Loucy (cell line): ENCODE results near the gene MON2.

Experiments
- H2AFZ ChIP-seq: fragments of 200-600 bp; sonication (generic); 2 replicates; pipeline ENCODE4 v1.6.0; 2016; ENCODE audit warnings: antibody characterized with exemption, mild to moderate bottlenecking, low read length, moderate library complexity
- H3F3A ChIP-seq: fragments of 200-600 bp; 2 replicates; pipeline ENCODE4 v1.6.0; 2016; ENCODE audit warnings: antibody characterized with exemption, low read depth, mild to moderate bottlenecking
- H3K27me3 ChIP-seq: fragments of 200-600 bp; sonication (generic); 2 replicates; pipeline ENCODE4 v1.6.1; 2014; ENCODE audit warnings: low read length, mild to moderate bottlenecking; ENCODE audit not compliant: insufficient read depth, poor library complexity, severe bottlenecking
- H3K36me3 ChIP-seq: fragments of 200-600 bp; sonication (generic); 2 replicates; pipeline ENCODE4 v1.6.1; 2016; ENCODE audit warnings: low read length; ENCODE audit not compliant: insufficient read depth
- H3K4me1 ChIP-seq: fragments of 200-600 bp; sonication (generic); 2 replicates; pipeline ENCODE4 v1.5.1; 2014; ENCODE audit warnings: low read length, mild to moderate bottlenecking; ENCODE audit not compliant: insufficient read depth, poor library complexity, severe bottlenecking
- H3K4me2 ChIP-seq: fragments of 200-600 bp; sonication (generic); 2 replicates; pipeline ENCODE4 v1.6.0; 2014; ENCODE audit warnings: antibody characterized with exemption, low read length, low read depth, mild to moderate bottlenecking; ENCODE audit not compliant: poor library complexity, severe bottlenecking
- H3K4me3 ChIP-seq: fragments of 200-600 bp; sonication (generic); 2 replicates; pipeline ENCODE4 v1.5.1; 2014; ENCODE audit warnings: low read length, mild to moderate bottlenecking, mixed read lengths; ENCODE audit not compliant: poor library complexity, severe bottlenecking
- H3K79me2 ChIP-seq: fragments of 200-600 bp; sonication (generic); 2 replicates; pipeline ENCODE4 v1.6.1; 2014; ENCODE audit warnings: low read length; ENCODE audit not compliant: insufficient read depth
- H3K9ac ChIP-seq: fragments of 200-600 bp; sonication (generic); 2 replicates; pipeline ENCODE4 v1.6.0; 2014; ENCODE audit warnings: mild to moderate bottlenecking, low read depth, low read length, moderate library complexity; ENCODE audit not compliant: poor library complexity, severe bottlenecking
- H3K9me2 ChIP-seq: fragments of 200-600 bp; sonication (generic); replicated peaks from 2 replicates; pipeline ENCODE4 v1.6.1; 2016; ENCODE audit warnings: low read depth, low read length, mixed read lengths
- H3K9me3 ChIP-seq: fragments of 200-600 bp; sonication (generic); 2 replicates; pipeline ENCODE4 v1.6.1; 2014; ENCODE audit warnings: mild to moderate bottlenecking, antibody characterized with exemption, low read length, low read depth; ENCODE audit not compliant: insufficient read depth
- H4K20me1 ChIP-seq: fragments of 200-600 bp; sonication (generic); 2 replicates; pipeline ENCODE4 v1.6.0; 2014; ENCODE audit warnings: antibody characterized with exemption, low read length, mild to moderate bottlenecking; ENCODE audit not compliant: insufficient read depth, poor library complexity, severe bottlenecking
- EZH2phosphoT487 ChIP-seq: fragments of 200-600 bp; IDR thresholded peaks from 2 replicates; pipeline ENCODE4 v1.6.1; 2018; ENCODE audit warnings: antibody characterized with exemption, mild to moderate bottlenecking, moderate library complexity, borderline replicate concordance
- TF ChIP-seq, protein P1 (sequence below): fragments of 200-600 bp; sonication (generic); conservative IDR thresholded peaks from 2 replicates; pipeline ENCODE4 v1.5.1; 2014; ENCODE audit warnings: mild to moderate bottlenecking, antibody characterized with exemption, low read length

MON2 gene

DNA sequence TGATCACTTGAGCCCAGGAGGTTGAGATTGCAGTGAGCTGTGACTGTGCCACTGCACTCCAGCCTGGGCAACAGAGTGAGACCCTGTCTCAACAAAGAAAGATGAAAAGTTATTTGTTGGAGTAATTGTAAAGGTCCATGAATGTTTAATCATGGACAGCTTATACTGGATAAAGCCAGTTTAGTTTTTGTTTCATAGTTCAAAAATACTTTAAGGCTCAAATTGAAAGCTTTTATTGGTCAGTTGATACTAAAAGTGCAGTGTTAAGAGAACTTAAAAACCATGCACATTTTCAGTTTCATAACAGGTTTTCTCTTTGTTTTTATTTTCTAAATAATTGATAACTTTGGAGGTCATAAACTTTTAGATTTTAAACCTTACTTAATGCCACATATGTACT is 108.4 kb downstream of the MON2 start:
- H3K4me2 ChIP-seq, result no peak overlapping the region
- H3K27me3 ChIP-seq, result no peaks in the 10 kb centered on the region
- no peaks in the 10 kb centered on the region for H3K9me2 ChIP-seq
- H3K4me3 ChIP-seq, result no peak overlapping the region
- TF ChIP-seq EZH2phosphoT487, result no peak
- TF ChIP-seq, protein P1, sequence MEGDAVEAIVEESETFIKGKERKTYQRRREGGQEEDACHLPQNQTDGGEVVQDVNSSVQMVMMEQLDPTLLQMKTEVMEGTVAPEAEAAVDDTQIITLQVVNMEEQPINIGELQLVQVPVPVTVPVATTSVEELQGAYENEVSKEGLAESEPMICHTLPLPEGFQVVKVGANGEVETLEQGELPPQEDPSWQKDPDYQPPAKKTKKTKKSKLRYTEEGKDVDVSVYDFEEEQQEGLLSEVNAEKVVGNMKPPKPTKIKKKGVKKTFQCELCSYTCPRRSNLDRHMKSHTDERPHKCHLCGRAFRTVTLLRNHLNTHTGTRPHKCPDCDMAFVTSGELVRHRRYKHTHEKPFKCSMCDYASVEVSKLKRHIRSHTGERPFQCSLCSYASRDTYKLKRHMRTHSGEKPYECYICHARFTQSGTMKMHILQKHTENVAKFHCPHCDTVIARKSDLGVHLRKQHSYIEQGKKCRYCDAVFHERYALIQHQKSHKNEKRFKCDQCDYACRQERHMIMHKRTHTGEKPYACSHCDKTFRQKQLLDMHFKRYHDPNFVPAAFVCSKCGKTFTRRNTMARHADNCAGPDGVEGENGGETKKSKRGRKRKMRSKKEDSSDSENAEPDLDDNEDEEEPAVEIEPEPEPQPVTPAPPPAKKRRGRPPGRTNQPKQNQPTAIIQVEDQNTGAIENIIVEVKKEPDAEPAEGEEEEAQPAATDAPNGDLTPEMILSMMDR, result no peak
- no peak overlapping the region for H2AFZ ChIP-seq
- no peaks in the 10 kb centered on the region for H3K9me3 ChIP-seq
- H3F3A ChIP-seq, result no peaks in the 10 kb centered on the region
- H3K9ac ChIP-seq, result no peak overlapping the region
- H3K36me3 ChIP-seq, result peaks cover 11% of the 10 kb centered on the region; the same call in 1 of the 2 replicates
- no peaks in the 10 kb centered on the region for H4K20me1 ChIP-seq
- H3K4me1 ChIP-seq, result no peaks in the 10 kb centered on the region
- H3K79me2 ChIP-seq, result no peaks in the 10 kb centered on the region

DNA sequence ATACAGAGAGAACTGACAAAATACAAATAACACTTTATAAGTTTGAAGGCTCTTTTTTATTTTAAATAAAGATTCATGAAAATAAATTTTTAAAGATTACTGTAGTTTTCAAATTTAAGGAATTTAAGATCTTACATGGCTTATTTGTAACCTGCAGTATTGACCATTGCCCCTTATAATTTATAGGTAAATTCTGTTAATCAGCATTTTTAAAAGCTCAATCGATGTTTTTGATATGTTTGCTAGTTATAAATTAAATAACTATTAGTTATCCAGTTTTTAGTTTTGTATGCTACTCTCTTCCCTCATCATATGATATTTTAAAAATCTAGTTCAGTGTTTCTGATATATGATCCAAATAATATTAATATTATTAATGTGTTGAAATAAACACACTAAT is 109.9 kb downstream of the MON2 start:
- TF ChIP-seq, protein P1, result no peak
- no peak for TF ChIP-seq EZH2phosphoT487
- H3K9me3 ChIP-seq, result no peaks in the 10 kb centered on the region
- H4K20me1 ChIP-seq, result no peaks in the 10 kb centered on the region
- no peaks in the 10 kb centered on the region for H3K27me3 ChIP-seq
- no peak overlapping the region for H3K4me2 ChIP-seq
- H3K79me2 ChIP-seq, result no peaks in the 10 kb centered on the region
- no peaks in the 10 kb centered on the region for H3F3A ChIP-seq
- H3K4me3 ChIP-seq, result no peak overlapping the region
- H3K9ac ChIP-seq, result no peak overlapping the region
- peaks cover 9% of the 10 kb centered on the region; the same call in 1 of the 2 replicates for H3K36me3 ChIP-seq
- H2AFZ ChIP-seq, result no peak overlapping the region
- H3K9me2 ChIP-seq, result no peaks in the 10 kb centered on the region
- H3K4me1 ChIP-seq, result no peaks in the 10 kb centered on the region

DNA sequence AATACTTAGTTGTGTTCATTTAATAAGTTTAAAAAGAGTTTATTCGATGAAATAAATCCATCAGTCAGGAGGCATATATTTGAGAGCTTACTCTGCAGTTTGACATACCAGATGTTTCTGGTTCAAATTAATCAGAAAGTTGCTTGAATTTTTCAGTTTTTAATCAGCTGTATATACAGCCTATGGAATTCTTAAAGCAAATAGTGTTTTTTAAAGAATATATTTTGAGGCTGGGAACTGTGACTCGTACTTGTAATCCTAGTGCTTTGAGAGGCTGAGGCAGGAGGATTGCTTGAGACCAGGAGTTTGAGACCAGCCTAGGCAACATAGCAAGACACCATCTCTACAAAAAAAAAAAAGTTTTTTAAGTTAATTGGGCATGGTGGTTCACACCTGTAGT is 112.1 kb downstream of the MON2 start:
- H3K9me2 ChIP-seq, result no peaks in the 10 kb centered on the region
- 0 out of 2 replicates have a peak, but pooled peaks cover 2% of the 10 kb centered on the region for H3K36me3 ChIP-seq
- no peak for TF ChIP-seq EZH2phosphoT487
- TF ChIP-seq, protein P1, result no peak
- H2AFZ ChIP-seq, result no peak overlapping the region
- no peaks in the 10 kb centered on the region for H3K27me3 ChIP-seq
- peaks cover 9% of the 10 kb centered on the region for H3K4me1 ChIP-seq
- H3K9ac ChIP-seq, result no peak overlapping the region
- H3K9me3 ChIP-seq, result no peaks in the 10 kb centered on the region
- H3K4me3 ChIP-seq, result no peak overlapping the region
- H3F3A ChIP-seq, result no peaks in the 10 kb centered on the region
- H4K20me1 ChIP-seq, result no peaks in the 10 kb centered on the region
- no peak overlapping the region for H3K4me2 ChIP-seq
- no peaks in the 10 kb centered on the region for H3K79me2 ChIP-seq
